GM12875 (cell line): ENCODE measurements around the gene NADK.

Source experiments
- H3K4me3 ChIP-seq: one replicate; pipeline ENCODE4 v1.5.1; 2011; ENCODE audit warnings: low read depth, low read length, control low read depth
- TF ChIP-seq, protein P1 (sequence below): IDR thresholded peaks from 2 replicates; pipeline ENCODE4 v1.5.1; 2011; ENCODE audit warnings: low read depth, mild to moderate bottlenecking, control low read depth, inconsistent platforms, low read length, moderate library complexity, borderline replicate concordance; ENCODE audit not compliant: insufficient read depth

Gene NADK, protein sequence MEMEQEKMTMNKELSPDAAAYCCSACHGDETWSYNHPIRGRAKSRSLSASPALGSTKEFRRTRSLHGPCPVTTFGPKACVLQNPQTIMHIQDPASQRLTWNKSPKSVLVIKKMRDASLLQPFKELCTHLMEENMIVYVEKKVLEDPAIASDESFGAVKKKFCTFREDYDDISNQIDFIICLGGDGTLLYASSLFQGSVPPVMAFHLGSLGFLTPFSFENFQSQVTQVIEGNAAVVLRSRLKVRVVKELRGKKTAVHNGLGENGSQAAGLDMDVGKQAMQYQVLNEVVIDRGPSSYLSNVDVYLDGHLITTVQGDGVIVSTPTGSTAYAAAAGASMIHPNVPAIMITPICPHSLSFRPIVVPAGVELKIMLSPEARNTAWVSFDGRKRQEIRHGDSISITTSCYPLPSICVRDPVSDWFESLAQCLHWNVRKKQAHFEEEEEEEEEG

DNA sequence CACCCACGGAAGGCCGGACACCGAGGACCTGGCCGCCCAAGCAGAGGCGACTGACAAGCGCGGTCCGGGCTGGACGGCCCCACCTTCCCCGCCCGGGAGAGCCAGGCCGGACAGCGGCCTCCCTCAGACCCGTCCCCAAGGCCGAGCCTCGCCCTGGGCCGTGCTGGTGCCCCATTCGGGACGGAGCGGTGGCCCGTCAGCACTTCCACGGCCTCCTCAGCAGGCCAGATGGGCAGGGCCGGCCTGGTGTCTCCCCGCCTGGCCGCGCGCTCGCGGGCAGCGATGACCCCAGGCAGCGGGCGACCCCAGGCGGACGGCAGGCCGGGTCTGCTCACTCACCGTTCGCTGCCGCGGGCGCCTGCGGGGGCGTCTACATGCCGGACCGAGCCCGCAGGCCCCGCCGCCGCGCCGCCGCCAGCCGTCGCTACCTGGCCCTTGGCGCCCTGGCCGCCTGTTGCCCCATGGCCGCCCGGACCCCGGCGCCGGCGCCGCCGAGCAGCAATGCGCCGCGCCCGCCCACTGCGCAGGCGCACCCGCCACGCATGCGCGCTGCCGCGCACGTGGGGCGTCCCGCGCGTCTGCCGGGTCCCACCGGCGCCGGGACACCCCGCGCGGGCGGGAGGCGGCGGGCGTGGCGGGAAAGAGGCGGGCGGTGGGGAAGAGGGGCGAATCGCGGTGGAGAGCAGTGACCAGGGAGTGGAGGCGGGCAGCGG is at the start of gene NADK:
Gene NADK, minus strand, starts transcription at position 521 of the 713 bp plus-strand sequence. CDS start 13,064 bp downstream, outside the sequence.
- TF ChIP-seq, protein P1, sequence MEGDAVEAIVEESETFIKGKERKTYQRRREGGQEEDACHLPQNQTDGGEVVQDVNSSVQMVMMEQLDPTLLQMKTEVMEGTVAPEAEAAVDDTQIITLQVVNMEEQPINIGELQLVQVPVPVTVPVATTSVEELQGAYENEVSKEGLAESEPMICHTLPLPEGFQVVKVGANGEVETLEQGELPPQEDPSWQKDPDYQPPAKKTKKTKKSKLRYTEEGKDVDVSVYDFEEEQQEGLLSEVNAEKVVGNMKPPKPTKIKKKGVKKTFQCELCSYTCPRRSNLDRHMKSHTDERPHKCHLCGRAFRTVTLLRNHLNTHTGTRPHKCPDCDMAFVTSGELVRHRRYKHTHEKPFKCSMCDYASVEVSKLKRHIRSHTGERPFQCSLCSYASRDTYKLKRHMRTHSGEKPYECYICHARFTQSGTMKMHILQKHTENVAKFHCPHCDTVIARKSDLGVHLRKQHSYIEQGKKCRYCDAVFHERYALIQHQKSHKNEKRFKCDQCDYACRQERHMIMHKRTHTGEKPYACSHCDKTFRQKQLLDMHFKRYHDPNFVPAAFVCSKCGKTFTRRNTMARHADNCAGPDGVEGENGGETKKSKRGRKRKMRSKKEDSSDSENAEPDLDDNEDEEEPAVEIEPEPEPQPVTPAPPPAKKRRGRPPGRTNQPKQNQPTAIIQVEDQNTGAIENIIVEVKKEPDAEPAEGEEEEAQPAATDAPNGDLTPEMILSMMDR = no peak
- H3K4me3 ChIP-seq = peak within 1 kb of the TSS; percentile 98

DNA sequence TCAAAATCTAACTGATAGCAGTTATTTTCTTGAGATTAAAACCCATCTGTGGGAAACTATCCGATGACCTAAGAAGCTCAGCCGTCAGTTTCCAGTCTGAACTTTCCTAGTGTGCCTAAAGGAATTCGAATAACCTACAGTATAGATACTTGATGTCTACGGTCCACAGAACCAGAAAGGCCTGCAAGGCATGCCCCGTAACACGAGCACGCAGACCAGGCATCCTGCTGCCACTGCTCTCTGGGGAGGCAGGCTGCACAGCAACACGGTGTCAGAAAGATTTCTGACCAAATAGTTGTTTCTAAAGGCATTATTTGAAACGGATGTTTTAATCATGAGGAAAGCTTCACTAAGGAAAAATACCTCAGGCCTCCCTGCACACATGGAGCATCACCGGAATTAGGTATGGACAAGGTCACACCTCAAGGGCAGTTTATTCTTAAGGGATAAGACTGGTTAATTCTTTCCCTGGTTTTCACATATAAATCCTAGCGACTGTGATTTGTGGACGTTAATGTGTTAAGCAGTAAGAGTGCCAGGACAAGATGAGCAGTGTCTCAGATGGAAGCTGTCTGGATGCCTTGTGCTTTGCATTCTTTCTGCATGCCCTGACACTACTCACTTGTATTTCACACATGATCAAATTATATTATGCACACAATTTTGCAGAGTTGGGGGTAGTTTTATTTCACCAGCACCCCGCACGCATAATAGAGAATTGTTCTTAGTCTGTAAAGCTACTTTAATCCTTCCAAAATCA is 49.0 kb upstream of the NADK start:
- no peak overlapping the region for H3K4me3 ChIP-seq
- TF ChIP-seq, protein P1 = no peak

DNA sequence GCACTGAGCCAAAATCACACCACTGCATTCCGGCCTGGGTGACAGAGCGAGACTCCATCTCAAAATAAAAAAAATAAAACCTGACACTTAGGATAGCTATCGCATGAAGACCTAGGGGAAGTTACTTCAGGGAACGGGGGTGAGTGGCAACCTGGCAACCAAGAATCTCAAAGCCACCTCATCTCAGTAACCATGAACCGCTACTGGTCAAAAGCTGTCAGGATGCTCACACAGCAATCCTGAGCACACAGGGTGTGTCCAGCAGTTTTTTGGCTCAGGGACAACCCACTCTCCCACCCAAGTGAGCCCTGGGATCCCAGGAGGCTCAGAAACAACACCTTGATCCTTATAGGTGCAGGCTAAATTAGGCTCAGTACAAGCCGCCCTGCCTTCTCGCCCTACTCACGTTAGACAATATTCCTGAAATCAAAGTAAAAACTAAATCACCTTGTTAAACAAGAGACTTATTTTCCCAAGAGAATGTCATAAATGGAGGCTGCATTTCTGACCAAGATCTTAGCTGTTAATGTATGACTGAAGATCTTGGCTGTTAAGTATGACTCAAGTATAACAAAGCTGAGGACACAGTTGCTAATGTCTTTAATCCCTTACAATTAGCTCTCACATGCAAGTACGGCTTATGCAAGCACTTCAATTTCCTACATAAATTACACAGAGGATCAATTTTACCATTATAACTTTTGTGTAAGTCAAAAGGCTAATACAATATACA is 48.3 kb upstream of the NADK start:
- TF ChIP-seq, protein P1 = no peak
- no peak overlapping the region for H3K4me3 ChIP-seq

DNA sequence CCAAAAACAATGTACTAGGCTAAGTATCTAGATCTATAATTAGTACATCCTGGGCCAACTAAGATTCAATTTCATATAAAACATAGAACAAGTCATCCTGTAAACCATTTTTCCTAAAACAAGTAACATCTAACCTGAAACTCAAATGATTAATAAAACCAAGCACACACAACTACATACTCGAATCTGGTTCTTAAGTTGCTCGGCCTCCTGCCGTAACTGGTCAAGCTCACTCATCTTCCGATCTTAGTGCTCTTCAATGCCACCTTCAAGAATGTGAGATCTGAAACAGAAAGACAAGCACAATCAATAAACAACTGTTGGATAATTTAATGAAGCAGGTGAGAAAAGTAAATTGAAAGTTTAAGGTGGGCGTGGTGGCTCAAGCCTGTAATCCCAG is 46.9 kb upstream of the NADK start:
- TF ChIP-seq, protein P1 = no peak
- no peak overlapping the region for H3K4me3 ChIP-seq

DNA sequence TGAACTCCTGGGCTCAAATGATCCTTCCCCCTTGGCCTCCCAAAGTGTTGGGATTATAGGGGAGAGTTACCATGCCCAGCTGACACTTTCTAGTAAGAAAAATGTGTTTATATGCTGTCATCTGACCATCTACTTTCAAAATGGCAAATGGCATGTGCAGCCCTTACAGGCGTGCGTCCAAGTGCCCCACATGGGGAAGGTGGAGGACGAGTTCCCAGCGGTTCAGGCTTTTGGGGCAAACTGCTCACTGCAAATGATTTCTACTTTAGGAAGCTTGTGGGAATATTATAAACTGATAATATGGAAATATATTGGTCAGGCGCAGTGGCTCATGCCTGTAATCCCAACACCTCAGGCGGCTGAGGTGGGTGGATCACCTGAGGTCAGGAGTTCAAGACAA is 41.5 kb upstream of the NADK start:
- TF ChIP-seq, protein P1 = no peak
- H3K4me3 ChIP-seq = no peak overlapping the region

DNA sequence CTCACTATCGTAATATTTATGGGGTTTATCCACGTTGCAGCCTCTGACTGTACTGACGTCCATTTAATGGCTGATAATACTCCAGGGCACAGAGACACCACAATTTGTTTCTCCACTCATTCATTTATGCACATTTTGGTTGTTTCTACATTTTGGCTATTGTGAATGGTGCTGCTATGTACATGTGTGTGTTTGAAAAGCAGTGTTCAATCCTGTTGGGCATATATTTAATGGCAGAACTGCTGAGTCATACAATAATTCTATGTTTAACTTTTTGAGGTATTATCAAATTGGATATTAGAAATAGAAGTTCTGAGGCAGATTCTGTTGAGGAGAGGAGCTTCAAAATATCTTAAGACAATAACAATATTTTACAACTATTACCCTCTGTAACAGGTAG is 39.0 kb upstream of the NADK start:
- TF ChIP-seq, protein P1 = no peak
- H3K4me3 ChIP-seq = no peak overlapping the region
